HepG2 (cell line): ENCODE results near the gene MAJIN. TPM values are rescaled to one million over a fixed set of nuclear protein-coding genes. Genes with fewer than 3 reads are reported as not detected.

Source experiments
- ATF7 ChIP-seq, 2 experiments: fragments of 450-650 bp in 1 of 2; sonication (generic) in 1 of 2; formaldehyde crosslinking in 1 of 2; IDR thresholded peaks; 2 replicates each; pipeline versions ENCODE4 v1.4.0 to v1.6.1; 2016 to 2020; ENCODE audit warnings: antibody characterized with exemption in 1 of 2, mild to moderate bottlenecking in 1 of 2, missing genetic modification reagents in 1 of 2
- CEBPG ChIP-seq: IDR thresholded peaks from 2 replicates; pipeline ENCODE4 v1.6.1; 2016
- FOXK1 ChIP-seq: sonication (generic); formaldehyde crosslinking; IDR thresholded peaks from 2 replicates; pipeline ENCODE4 v1.4.0; 2020; ENCODE audit warnings: low read depth, missing genetic modification reagents, borderline replicate concordance
- GZF1 ChIP-seq: sonication (generic); formaldehyde crosslinking; IDR thresholded peaks from 2 replicates; pipeline ENCODE4 v1.5.1; 2020; ENCODE audit warnings: mild to moderate bottlenecking, missing genetic modification reagents
- HNRNPK ChIP-seq: fragments of 200-400 bp; formaldehyde crosslinking; IDR thresholded peaks from 2 replicates; pipeline ENCODE4 v1.6.1; 2018; ENCODE audit warnings: low read length, low read depth, moderate library complexity, mild to moderate bottlenecking; ENCODE audit not compliant: poor library complexity, severe bottlenecking
- KLF11 ChIP-seq: IDR thresholded peaks from 2 replicates; pipeline ENCODE4 v1.6.1; 2016; ENCODE audit warnings: missing compliant biosample characterization
- NFIC ChIP-seq: IDR thresholded peaks from 2 replicates; pipeline ENCODE4 v1.6.1; 2012; ENCODE audit warnings: mild to moderate bottlenecking, low read length, inconsistent platforms
- PCBP2 ChIP-seq: fragments of 200-400 bp; formaldehyde crosslinking; optimal IDR thresholded peaks from 2 replicates; pipeline ENCODE3; 2018; ENCODE audit warnings: low read length, low read depth; ENCODE audit not compliant: poor library complexity, severe bottlenecking
- PRMT3 ChIP-seq: sonication (generic); formaldehyde crosslinking; IDR thresholded peaks from 2 replicates; pipeline ENCODE4 v1.8.1; 2022; ENCODE audit warnings: low read depth, mild to moderate bottlenecking, moderate library complexity, missing genetic modification reagents, borderline replicate concordance
- RCOR2 ChIP-seq: IDR thresholded peaks from 2 replicates; pipeline ENCODE4 v1.6.1; 2016; ENCODE audit warnings: missing biosample characterization, missing genetic modification reagents
- ZBTB3 ChIP-seq: sonication (generic); formaldehyde crosslinking; IDR thresholded peaks from 2 replicates; pipeline ENCODE4 v1.4.0; 2020; ENCODE audit warnings: low read depth, mild to moderate bottlenecking, moderate library complexity, missing genetic modification reagents, borderline replicate concordance
- ZNF263 ChIP-seq: sonication (generic); formaldehyde crosslinking; IDR thresholded peaks from 2 replicates; pipeline ENCODE4 v1.4.0; 2020; ENCODE audit warnings: missing genetic modification reagents
- ZNF292 ChIP-seq: sonication (generic); formaldehyde crosslinking; IDR thresholded peaks from 2 replicates; pipeline ENCODE4 v1.8.1; 2022; ENCODE audit warnings: mild to moderate bottlenecking, low read depth, missing genetic modification reagents, borderline replicate concordance
- ZNF496 ChIP-seq: sonication (generic); formaldehyde crosslinking; IDR thresholded peaks from 2 replicates; pipeline ENCODE4 v1.8.1; 2023; ENCODE audit warnings: mild to moderate bottlenecking, moderate library complexity, missing genetic modification reagents; ENCODE audit not compliant: insufficient replicate concordance
- ZNF678 ChIP-seq: sonication (generic); formaldehyde crosslinking; IDR thresholded peaks from 2 replicates; pipeline ENCODE4 v1.4.0; 2020; ENCODE audit warnings: mild to moderate bottlenecking, missing genetic modification reagents
- polyA plus RNA-seq, 8 experiments: library from polyadenylated mRNA; depleted of rRNA in 3 of 8; stranded (reverse) in 7 of 8; unstranded in 1 of 8; fragments of >200 nt; fragmentation: Illumina TruSeq in 4 of 8; extraction: Trizol in 4 of 8; gene quantifications; 2 replicates each; pipeline versions ENCODE4 v1.2.1 to v1.2.3, GENCODE V29; 2011 to 2016; ENCODE audit warnings: low read depth in 4 of 8, missing spikeins in 1 of 8, mixed read lengths in 1 of 8; ENCODE audit not compliant: insufficient read depth in 1 of 8
- total RNA-seq, 5 experiments: library from RNA; depleted of rRNA; stranded (reverse); fragments of >200 nt; fragmentation: Illumina TruSeq; extraction: Trizol; gene quantifications; 2 replicates each; pipeline ENCODE4 v1.2.3, GENCODE V29; 2016; ENCODE audit warnings: low read depth in 1 of 5
- TF ChIP-seq, protein P1 (sequence below): sonication (generic); formaldehyde crosslinking; IDR thresholded peaks from 2 replicates; pipeline ENCODE4 v1.4.0; 2020; ENCODE audit warnings: missing genetic modification reagents, borderline replicate concordance
- TF ChIP-seq, protein P2 (sequence below): sonication (generic); formaldehyde crosslinking; IDR thresholded peaks from 2 replicates; pipeline ENCODE4 v1.4.0; 2020; ENCODE audit warnings: missing genetic modification reagents, borderline replicate concordance
- TF ChIP-seq, protein P3 (sequence below), 2 experiments: IDR thresholded peaks; 2 replicates each; pipeline ENCODE4 v1.6.1; 2011 to 2012; ENCODE audit warnings: low read length in 2 of 2, borderline replicate concordance in 1 of 2, low read depth in 1 of 2, mild to moderate bottlenecking in 1 of 2, moderate library complexity in 1 of 2
- TF ChIP-seq, protein P4 (sequence below): sonication (generic); formaldehyde crosslinking; conservative IDR thresholded peaks from 2 replicates; pipeline ENCODE4 v1.4.0; 2020; ENCODE audit warnings: missing genetic modification reagents

MAJIN gene
- total and polyA plus RNA-seq, 2 of the 13 experiments (the other 11 are each of a cell fraction or from before 2014, with no cell fraction given): not detected

DNA sequence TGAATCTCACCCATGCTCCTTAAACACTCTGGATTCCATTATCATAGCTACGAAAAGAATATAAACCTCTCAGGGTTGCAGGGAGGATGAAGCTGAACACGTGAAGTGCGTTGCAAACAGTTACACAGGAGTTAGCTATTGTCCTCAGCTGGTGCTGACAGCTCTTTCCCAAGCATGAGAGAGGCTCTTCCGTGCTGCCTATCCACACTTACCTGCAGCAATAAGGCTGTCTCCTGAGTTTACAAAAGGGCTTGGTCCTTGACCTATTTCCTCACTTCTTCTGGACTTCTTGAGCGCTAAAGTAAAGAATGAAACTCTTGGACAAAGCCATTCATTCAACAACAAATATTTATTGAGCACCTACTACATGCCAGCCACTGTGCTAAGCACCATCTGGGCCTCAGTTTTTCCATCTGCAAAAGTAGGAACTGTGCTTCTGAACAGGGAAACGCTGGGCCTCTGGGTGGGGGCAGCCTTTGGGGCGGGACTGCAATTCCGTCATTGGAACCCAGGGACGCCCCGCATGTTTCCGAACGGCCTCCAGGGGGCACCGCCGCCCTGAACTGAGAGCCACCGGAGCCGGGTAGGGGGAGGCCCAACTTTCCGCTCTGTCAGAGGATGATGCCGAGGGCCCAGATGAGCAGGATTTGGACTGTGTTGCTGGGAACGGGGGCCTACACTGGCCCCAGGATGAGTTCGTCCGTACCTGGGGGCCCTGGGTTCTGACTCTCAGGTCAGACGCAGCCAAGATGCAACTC is 41.4 kb upstream of the MAJIN start (continued):
- TF ChIP-seq FOXK1: no peak
- no peak for TF ChIP-seq ZNF263 (CRISPR knock-in tag)
- TF ChIP-seq ZNF678: 0 out of 2 replicates have a peak, but pooled peaks have one; percentile 12
- TF ChIP-seq PCBP2: no peak
- TF ChIP-seq, protein P1, sequence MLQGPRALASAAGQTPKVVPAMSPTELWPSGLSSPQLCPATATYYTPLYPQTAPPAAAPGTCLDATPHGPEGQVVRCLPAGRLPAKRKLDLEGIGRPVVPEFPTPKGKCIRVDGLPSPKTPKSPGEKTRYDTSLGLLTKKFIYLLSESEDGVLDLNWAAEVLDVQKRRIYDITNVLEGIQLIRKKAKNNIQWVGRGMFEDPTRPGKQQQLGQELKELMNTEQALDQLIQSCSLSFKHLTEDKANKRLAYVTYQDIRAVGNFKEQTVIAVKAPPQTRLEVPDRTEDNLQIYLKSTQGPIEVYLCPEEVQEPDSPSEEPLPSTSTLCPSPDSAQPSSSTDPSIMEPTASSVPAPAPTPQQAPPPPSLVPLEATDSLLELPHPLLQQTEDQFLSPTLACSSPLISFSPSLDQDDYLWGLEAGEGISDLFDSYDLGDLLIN (CRISPR knock-in tag): no peak
- no peak for TF ChIP-seq RCOR2 (CRISPR knock-in tag)
- no peak; the same call in 1 of the 2 replicates for TF ChIP-seq CEBPG (CRISPR knock-in tag)
- TF ChIP-seq, protein P2, sequence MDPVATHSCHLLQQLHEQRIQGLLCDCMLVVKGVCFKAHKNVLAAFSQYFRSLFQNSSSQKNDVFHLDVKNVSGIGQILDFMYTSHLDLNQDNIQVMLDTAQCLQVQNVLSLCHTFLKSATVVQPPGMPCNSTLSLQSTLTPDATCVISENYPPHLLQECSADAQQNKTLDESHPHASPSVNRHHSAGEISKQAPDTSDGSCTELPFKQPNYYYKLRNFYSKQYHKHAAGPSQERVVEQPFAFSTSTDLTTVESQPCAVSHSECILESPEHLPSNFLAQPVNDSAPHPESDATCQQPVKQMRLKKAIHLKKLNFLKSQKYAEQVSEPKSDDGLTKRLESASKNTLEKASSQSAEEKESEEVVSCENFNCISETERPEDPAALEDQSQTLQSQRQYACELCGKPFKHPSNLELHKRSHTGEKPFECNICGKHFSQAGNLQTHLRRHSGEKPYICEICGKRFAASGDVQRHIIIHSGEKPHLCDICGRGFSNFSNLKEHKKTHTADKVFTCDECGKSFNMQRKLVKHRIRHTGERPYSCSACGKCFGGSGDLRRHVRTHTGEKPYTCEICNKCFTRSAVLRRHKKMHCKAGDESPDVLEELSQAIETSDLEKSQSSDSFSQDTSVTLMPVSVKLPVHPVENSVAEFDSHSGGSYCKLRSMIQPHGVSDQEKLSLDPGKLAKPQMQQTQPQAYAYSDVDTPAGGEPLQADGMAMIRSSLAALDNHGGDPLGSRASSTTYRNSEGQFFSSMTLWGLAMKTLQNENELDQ: no peak
- TF ChIP-seq, protein P3, sequence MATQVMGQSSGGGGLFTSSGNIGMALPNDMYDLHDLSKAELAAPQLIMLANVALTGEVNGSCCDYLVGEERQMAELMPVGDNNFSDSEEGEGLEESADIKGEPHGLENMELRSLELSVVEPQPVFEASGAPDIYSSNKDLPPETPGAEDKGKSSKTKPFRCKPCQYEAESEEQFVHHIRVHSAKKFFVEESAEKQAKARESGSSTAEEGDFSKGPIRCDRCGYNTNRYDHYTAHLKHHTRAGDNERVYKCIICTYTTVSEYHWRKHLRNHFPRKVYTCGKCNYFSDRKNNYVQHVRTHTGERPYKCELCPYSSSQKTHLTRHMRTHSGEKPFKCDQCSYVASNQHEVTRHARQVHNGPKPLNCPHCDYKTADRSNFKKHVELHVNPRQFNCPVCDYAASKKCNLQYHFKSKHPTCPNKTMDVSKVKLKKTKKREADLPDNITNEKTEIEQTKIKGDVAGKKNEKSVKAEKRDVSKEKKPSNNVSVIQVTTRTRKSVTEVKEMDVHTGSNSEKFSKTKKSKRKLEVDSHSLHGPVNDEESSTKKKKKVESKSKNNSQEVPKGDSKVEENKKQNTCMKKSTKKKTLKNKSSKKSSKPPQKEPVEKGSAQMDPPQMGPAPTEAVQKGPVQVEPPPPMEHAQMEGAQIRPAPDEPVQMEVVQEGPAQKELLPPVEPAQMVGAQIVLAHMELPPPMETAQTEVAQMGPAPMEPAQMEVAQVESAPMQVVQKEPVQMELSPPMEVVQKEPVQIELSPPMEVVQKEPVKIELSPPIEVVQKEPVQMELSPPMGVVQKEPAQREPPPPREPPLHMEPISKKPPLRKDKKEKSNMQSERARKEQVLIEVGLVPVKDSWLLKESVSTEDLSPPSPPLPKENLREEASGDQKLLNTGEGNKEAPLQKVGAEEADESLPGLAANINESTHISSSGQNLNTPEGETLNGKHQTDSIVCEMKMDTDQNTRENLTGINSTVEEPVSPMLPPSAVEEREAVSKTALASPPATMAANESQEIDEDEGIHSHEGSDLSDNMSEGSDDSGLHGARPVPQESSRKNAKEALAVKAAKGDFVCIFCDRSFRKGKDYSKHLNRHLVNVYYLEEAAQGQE (IDR thresholded peaks at IDR 0.05; ENCODE audit: borderline replicate concordance in 1 of 2, low read depth in 1 of 2, low read length in 2 of 2): no peak
- no peak for TF ChIP-seq ATF7 (IDR thresholded peaks at IDR 0.05)
- TF ChIP-seq ATF7 (CRISPR knock-in tag; IDR thresholded peaks at IDR 0.05): peak; percentile 14; the same call in 1 of the 2 replicates
- no peak for TF ChIP-seq KLF11 (CRISPR knock-in tag)
- TF ChIP-seq NFIC: no peak
- TF ChIP-seq HNRNPK: no peak
- TF ChIP-seq, protein P4, sequence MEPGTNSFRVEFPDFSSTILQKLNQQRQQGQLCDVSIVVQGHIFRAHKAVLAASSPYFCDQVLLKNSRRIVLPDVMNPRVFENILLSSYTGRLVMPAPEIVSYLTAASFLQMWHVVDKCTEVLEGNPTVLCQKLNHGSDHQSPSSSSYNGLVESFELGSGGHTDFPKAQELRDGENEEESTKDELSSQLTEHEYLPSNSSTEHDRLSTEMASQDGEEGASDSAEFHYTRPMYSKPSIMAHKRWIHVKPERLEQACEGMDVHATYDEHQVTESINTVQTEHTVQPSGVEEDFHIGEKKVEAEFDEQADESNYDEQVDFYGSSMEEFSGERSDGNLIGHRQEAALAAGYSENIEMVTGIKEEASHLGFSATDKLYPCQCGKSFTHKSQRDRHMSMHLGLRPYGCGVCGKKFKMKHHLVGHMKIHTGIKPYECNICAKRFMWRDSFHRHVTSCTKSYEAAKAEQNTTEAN: no peak
- TF ChIP-seq ZBTB3: no peak
- TF ChIP-seq ZNF292 (CRISPR knock-in tag): no peak
- 0 out of 2 replicates have a peak, but pooled peaks have one; percentile 47 for TF ChIP-seq GZF1 (CRISPR knock-in tag)
- no peak for TF ChIP-seq ZNF496 (CRISPR knock-in tag)
- no peak for TF ChIP-seq PRMT3 (CRISPR knock-in tag)
